ENCODE results near the gene EHD4. TPM values are rescaled to one million over a fixed set of nuclear protein-coding genes. Genes with fewer than 3 reads are reported as not detected.

Gene EHD4
- total RNA-seq, 1 donor from 2014 or later: 24.6 TPM

DNA sequence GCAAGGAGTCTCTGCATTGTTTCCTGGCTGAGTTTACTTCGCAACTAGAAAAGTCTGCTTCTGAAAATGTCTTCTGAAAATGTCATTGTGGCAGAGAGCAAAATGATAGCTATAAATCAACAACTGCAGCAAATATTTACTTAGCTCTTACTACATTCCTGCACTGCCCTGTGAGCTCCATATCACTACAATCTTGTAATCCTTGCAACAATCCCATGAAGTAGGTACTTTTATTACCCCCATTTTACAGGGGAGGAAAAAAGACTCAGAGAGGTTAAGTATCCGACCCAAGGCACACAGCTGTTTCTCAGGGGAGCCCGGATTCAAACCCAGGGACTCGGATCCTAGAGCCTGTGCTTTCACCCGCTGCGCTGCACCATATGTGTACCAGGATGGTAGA, 44.3 kb downstream of the EHD4 start:
- Histone ChIP-seq H3K36me3 (no peaks in the 10 kb centered on the region), H3K27me3 (no peaks in the 10 kb centered on the region), H3K4me1 (peaks cover 53% of the 10 kb centered on the region), H3K4me3 (no peak overlapping the region), H3K27ac (no peak overlapping the region), H3K9me3 (no peaks in the 10 kb centered on the region)
- no peak for DNase-seq (ENCODE audit: extremely low spot score in 2 of 2)
- intact Hi-C loops (cut with DNase I): no loop called here
- TF ChIP-seq, protein P1, sequence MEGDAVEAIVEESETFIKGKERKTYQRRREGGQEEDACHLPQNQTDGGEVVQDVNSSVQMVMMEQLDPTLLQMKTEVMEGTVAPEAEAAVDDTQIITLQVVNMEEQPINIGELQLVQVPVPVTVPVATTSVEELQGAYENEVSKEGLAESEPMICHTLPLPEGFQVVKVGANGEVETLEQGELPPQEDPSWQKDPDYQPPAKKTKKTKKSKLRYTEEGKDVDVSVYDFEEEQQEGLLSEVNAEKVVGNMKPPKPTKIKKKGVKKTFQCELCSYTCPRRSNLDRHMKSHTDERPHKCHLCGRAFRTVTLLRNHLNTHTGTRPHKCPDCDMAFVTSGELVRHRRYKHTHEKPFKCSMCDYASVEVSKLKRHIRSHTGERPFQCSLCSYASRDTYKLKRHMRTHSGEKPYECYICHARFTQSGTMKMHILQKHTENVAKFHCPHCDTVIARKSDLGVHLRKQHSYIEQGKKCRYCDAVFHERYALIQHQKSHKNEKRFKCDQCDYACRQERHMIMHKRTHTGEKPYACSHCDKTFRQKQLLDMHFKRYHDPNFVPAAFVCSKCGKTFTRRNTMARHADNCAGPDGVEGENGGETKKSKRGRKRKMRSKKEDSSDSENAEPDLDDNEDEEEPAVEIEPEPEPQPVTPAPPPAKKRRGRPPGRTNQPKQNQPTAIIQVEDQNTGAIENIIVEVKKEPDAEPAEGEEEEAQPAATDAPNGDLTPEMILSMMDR (IDR thresholded peaks at IDR 0.05): no peak
- TF ChIP-seq POLR2A (IDR thresholded peaks at IDR 0.05): no peak
- TF ChIP-seq POLR2AphosphoS5 (IDR thresholded peaks at IDR 0.05; ENCODE audit: insufficient read depth in 1 of 2, low read depth in 1 of 2): no peak

DNA sequence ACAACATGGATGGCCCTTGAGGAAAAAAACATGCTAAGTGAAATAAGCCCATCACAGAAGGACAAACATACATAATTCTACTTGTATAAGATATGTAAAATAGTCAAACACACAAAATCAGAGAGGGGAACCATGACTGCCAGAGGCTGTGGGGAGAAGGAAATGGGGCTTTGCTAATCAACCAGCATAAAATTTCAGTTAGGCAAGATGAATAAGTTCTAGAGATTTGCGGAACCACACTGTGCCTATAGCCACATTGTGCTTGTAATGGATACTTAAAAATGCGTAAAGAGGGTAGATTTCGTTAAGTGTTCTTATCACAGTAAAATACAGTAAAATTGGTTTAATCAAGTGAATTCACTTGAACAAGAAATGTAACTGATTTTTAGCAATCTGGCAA, 44.8 kb downstream of the EHD4 start:
- no peaks in the 10 kb centered on the region for H3K9me3 ChIP-seq
- H3K36me3 ChIP-seq: no peaks in the 10 kb centered on the region
- intact Hi-C loops (cut with DNase I): no loop called here
- no peak for TF ChIP-seq POLR2A (IDR thresholded peaks at IDR 0.05)
- TF ChIP-seq, protein P1 (IDR thresholded peaks at IDR 0.05): no peak
- TF ChIP-seq POLR2AphosphoS5 (IDR thresholded peaks at IDR 0.05; ENCODE audit: insufficient read depth in 1 of 2, low read depth in 1 of 2): no peak
- H3K4me3 ChIP-seq: no peak overlapping the region
- no peak for DNase-seq (ENCODE audit: extremely low spot score in 2 of 2)
- no peaks in the 10 kb centered on the region for H3K27me3 ChIP-seq
- H3K27ac ChIP-seq: no peak overlapping the region
- H3K4me1 ChIP-seq: peaks cover 48% of the 10 kb centered on the region

DNA sequence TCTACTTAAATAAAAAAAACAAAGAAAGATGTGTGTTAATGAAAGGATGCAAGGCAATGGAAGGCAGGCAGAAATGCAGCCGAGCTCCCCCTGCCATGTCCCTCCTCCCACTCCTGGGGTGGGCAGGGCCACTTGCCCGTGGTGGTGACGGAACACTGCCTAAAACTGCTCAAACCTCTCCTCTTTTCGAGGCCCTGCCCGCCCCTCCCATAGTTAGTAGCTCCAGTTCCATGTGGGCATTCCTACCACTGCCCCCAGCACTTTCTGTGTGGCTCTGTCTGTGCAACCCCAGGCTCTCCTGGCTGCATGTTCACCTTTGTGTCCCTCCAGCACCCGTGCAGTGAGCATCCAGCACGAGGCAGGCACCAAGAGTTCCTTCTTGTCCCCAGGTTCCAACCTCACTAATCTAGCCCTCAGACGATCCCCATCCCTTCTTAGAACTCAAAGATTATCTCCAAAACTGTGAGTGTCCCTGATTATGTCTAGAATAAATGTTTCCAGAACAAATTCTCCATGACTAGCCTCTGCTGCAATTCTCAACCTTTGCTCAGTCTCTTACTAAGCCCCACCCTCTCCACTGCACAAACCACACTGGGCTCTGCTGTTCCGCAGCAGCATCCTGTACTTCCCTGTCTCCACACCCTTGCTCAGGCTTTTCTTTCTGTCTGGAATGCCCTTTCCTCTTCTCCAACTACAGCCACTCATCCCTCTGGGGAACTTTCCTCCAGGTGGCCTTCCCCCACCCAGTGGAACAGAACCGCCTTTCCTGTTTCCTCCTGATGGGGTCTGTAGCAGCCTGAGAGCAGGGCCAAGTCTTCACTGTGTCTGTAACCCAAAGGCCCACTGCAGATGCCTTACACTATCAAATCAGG, 45.9 kb downstream of the EHD4 start:
- Histone ChIP-seq H3K27ac (no peak overlapping the region), H3K4me3 (no peak overlapping the region), H3K36me3 (no peaks in the 10 kb centered on the region), H3K27me3 (no peaks in the 10 kb centered on the region), H3K4me1 (peaks cover 46% of the 10 kb centered on the region), H3K9me3 (no peaks in the 10 kb centered on the region)
- no peak for DNase-seq (ENCODE audit: extremely low spot score in 2 of 2)
- TF ChIP-seq, protein P1 (IDR thresholded peaks at IDR 0.05): no peak
- no peak for TF ChIP-seq POLR2AphosphoS5 (IDR thresholded peaks at IDR 0.05; ENCODE audit: insufficient read depth in 1 of 2, low read depth in 1 of 2)
- no peak for TF ChIP-seq POLR2A (IDR thresholded peaks at IDR 0.05)
- intact Hi-C loops (cut with DNase I): no loop called here

DNA sequence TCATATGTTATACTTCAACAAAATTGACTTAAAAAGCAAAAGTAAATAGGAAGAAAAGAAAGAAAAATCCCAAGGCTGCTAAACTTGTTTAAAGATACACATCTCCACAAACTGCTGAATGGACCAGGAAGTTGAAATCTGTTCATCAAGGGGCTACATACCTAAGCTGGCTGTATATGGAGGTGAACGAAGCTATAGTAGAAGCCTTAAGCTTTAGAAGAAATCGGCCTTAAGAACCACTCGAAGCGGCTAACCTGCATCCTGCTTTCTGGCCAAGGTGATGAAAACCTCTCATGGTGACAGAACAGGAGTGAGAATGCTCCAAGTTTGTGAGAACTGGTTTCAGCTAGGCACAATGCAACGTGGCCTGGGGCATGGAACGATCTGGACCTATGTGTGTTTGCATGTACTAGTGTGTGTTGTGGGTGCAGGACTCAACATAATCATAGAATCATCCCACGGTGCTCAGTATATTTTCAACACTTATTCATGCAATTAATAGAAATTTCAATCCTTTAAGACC, 47.2 kb downstream of the EHD4 start:
- Histone ChIP-seq H3K4me1 (peaks cover 43% of the 10 kb centered on the region), H3K27me3 (no peaks in the 10 kb centered on the region), H3K4me3 (no peak overlapping the region), H3K27ac (no peak overlapping the region), H3K36me3 (no peaks in the 10 kb centered on the region), H3K9me3 (no peaks in the 10 kb centered on the region)
- TF ChIP-seq POLR2A (IDR thresholded peaks at IDR 0.05) (no peak), POLR2AphosphoS5 (IDR thresholded peaks at IDR 0.05; ENCODE audit: insufficient read depth in 1 of 2, low read depth in 1 of 2) (no peak)
- TF ChIP-seq, protein P1 (IDR thresholded peaks at IDR 0.05): no peak
- intact Hi-C loops (cut with DNase I): no loop called here
- no peak for DNase-seq (ENCODE audit: extremely low spot score in 2 of 2)

Data from vagina (tissue), 2 donors.